HCT116 (cell line): ENCODE data around the gene SMYD3. TPM values are rescaled to one million over a fixed set of nuclear protein-coding genes. Genes with fewer than 3 reads are reported as not detected.

Experiments used
- ATAC-seq: fragments of 200-7000 bp; cut with Tn5 transposase; 2 replicates; pipeline ENCODE4 v1.9.1; 2020; ENCODE audit warnings: mild to moderate bottlenecking, moderate library complexity
- BruUV-seq: library from RNA; stranded (reverse); fragments of 400-500 nt; replicated peaks from 2 replicates; lab custom pipeline; 2021; lab: Mats Ljungman, UMichigan
- CTCF ChIA-PET: fragments of 300-600 bp; sonication (Branson Sonifier 250); formaldehyde crosslinking; loops from one replicate; lab custom pipeline; 2021; ENCODE audit warnings: antibody characterized with exemption; lab: Charles Lee
- POLR2A ChIA-PET: fragments of 300-600, 350-600 bp; sonication (Branson Sonifier 250); formaldehyde crosslinking; loops from one replicate; lab custom pipeline; 2021; ENCODE audit warnings: antibody characterized with exemption; lab: Charles Lee
- RAD21 ChIA-PET, 2 experiments: fragments of 300-600 bp; sonication (Branson Sonifier 250); formaldehyde crosslinking; loops; one replicate each; lab custom pipeline; 2023; ENCODE audit warnings: low total read pairs in 2 of 2; ENCODE audit not compliant: uncharacterized antibody in 2 of 2, unreplicated experiment in 2 of 2, low non-redundant PET in 1 of 2; lab: Charles Lee
- DNase-seq: peaks from one replicate; pipeline ENCODE4 v3.0.0-alpha.2; 2010; ENCODE audit warnings: low read depth, low spot score
- H2AFZ ChIP-seq: fragments of 200-600 bp; shearing (Covaris generic), sonication (generic); 2 replicates; pipeline ENCODE4 v1.6.1; 2017; ENCODE audit warnings: low read depth, mixed run types, mixed read lengths, antibody characterized with exemption, low read length; ENCODE audit not compliant: poor library complexity, severe bottlenecking
- H3K27ac ChIP-seq: 2 replicates; pipeline ENCODE4 v1.5.1; 2012; ENCODE audit warnings: low read depth, low read length
- H3K27me3 ChIP-seq: fragments of 200-600 bp; sonication (generic); 2 replicates; pipeline ENCODE4 v1.6.1; 2016; ENCODE audit warnings: mixed run types, low read length, mixed read lengths; ENCODE audit not compliant: insufficient read depth
- H3K36me3 ChIP-seq, 2 experiments: fragments of 200-500 bp in 1 of 2; fragments of 200-600 bp in 1 of 2; sonication (Bioruptor generic) in 1 of 2; sonication (generic) in 1 of 2; 2 replicates each; pipeline versions ENCODE4 v1.5.1 to v1.6.1; 2014 to 2016; ENCODE audit warnings: low read length in 2 of 2, inconsistent platforms in 1 of 2, mixed read lengths in 1 of 2, mixed run types in 1 of 2; ENCODE audit not compliant: insufficient read depth in 2 of 2, control insufficient read depth in 1 of 2
- H3K4me1 ChIP-seq, 2 experiments: fragments of 200-600 bp in 1 of 2; sonication (generic) in 1 of 2; 2 replicates each; pipeline versions ENCODE4 v1.5.1 to v1.6.1; 2012 to 2017; ENCODE audit warnings: low read length in 2 of 2, inconsistent platforms in 1 of 2, mild to moderate bottlenecking in 1 of 2, mixed read lengths in 1 of 2, mixed run types in 1 of 2, moderate library complexity in 1 of 2; ENCODE audit not compliant: insufficient read depth in 2 of 2, control insufficient read depth in 1 of 2
- H3K4me2 ChIP-seq: fragments of 200-600 bp; sonication (generic); 2 replicates; pipeline ENCODE4 v1.6.1; 2017; ENCODE audit warnings: mixed run types, low read length, mixed read lengths
- H3K4me3 ChIP-seq, 2 experiments: fragments of 200-600 bp in 1 of 2; sonication (generic) in 1 of 2; replicated peaks in 1 of 2; 2 replicates each; pipeline ENCODE4 v1.5.1; 2011 to 2016; ENCODE audit warnings: low read length in 2 of 2, control low read depth in 1 of 2, low read depth in 1 of 2, mild to moderate bottlenecking in 1 of 2, mixed read lengths in 1 of 2, mixed run types in 1 of 2
- H3K79me2 ChIP-seq: fragments of 200-600 bp; sonication (generic); 2 replicates; pipeline ENCODE4 v1.6.1; 2017; ENCODE audit warnings: mild to moderate bottlenecking, mixed run types, low read length, moderate library complexity, mixed read lengths; ENCODE audit not compliant: insufficient read depth
- H3K9ac ChIP-seq: fragments of 200-600 bp; sonication (generic); 2 replicates; pipeline ENCODE4 v1.6.1; 2016; ENCODE audit warnings: low read length, mixed read lengths
- H3K9me2 ChIP-seq: fragments of 200-600 bp; sonication (generic), shearing (Covaris generic); 2 replicates; pipeline ENCODE4 v1.6.1; 2017; ENCODE audit warnings: mixed run types, mild to moderate bottlenecking, moderate library complexity; ENCODE audit not compliant: insufficient read depth
- H3K9me3 ChIP-seq, 2 experiments: fragments of 200-500 bp in 1 of 2; fragments of 200-600 bp in 1 of 2; sonication (Bioruptor generic) in 1 of 2; sonication (generic) in 1 of 2; 2 replicates each; pipeline ENCODE4 v1.6.1; 2014 to 2017; ENCODE audit warnings: low read length in 2 of 2, mixed read lengths in 2 of 2, inconsistent platforms in 1 of 2, low read depth in 1 of 2, mild to moderate bottlenecking in 1 of 2, mixed run types in 1 of 2, moderate library complexity in 1 of 2; ENCODE audit not compliant: control insufficient read depth in 1 of 2, insufficient read depth in 1 of 2
- H4K20me1 ChIP-seq: fragments of 200-600 bp; sonication (generic), shearing (Covaris generic); 2 replicates; pipeline ENCODE4 v1.6.1; 2017; ENCODE audit warnings: mixed run types, mild to moderate bottlenecking, moderate library complexity; ENCODE audit not compliant: insufficient read depth
- ELF1 ChIP-seq: IDR thresholded peaks from 2 replicates; pipeline ENCODE4 v1.6.1; 2012; ENCODE audit warnings: low read depth, borderline replicate concordance
- EZH2phosphoT487 ChIP-seq: fragments of 200-600 bp; IDR thresholded peaks from 2 replicates; pipeline ENCODE4 v1.6.1; 2018; ENCODE audit warnings: antibody characterized with exemption, borderline replicate concordance
- JUND ChIP-seq: IDR thresholded peaks from 2 replicates; pipeline ENCODE4 v1.6.1; 2012
- RAD21 ChIP-seq: IDR thresholded peaks from 2 replicates; pipeline ENCODE4 v1.6.1; 2012; ENCODE audit warnings: low read depth, mild to moderate bottlenecking
- REST ChIP-seq: IDR thresholded peaks from 2 replicates; pipeline ENCODE4 v1.6.1; 2012; ENCODE audit warnings: low read depth
- SP1 ChIP-seq: IDR thresholded peaks from 2 replicates; pipeline ENCODE4 v1.6.1; 2012; ENCODE audit warnings: low read depth
- SRF ChIP-seq: IDR thresholded peaks from 2 replicates; pipeline ENCODE4 v1.6.1; 2012; ENCODE audit warnings: low read depth
- TCF7L2 ChIP-seq: IDR thresholded peaks from 2 replicates; pipeline ENCODE4 v1.7.0; 2011; ENCODE audit warnings: borderline replicate concordance, inconsistent platforms; ENCODE audit not compliant: insufficient read depth, insufficient read length; ENCODE audit errors: extremely low read depth
- YY1 ChIP-seq: IDR thresholded peaks from 2 replicates; pipeline ENCODE4 v1.6.1; 2011; ENCODE audit warnings: low read length, low read depth, moderate library complexity, mild to moderate bottlenecking; ENCODE audit not compliant: insufficient replicate concordance; ENCODE audit errors: extremely low read depth
- ZBTB33 ChIP-seq: IDR thresholded peaks from 2 replicates; pipeline ENCODE4 v1.6.1; 2011; ENCODE audit warnings: mild to moderate bottlenecking, low read length, moderate library complexity; ENCODE audit not compliant: insufficient replicate concordance; ENCODE audit errors: extremely low read depth
- ZFX ChIP-seq: fragments of 450-650 bp; IDR thresholded peaks from 2 replicates; pipeline ENCODE4 v1.6.1; 2017
- intact Hi-C: fragments of 100-400 bp; cut with micrococcal nuclease; formaldehyde crosslinking; loops from 2 replicates; pipeline ENCODE4 v1.10.0; 2022
- total RNA-seq: library from RNA; stranded (reverse); gene quantifications from one replicate; pipeline ENCODE4 v1.2.1, GENCODE V29; 2021; ENCODE audit not compliant: unreplicated experiment
- TF ChIP-seq, protein P1 (sequence below), 3 experiments: fragments of 200-600 bp in 1 of 3; sonication (generic) in 1 of 3; IDR thresholded peaks in 2 of 3; conservative IDR thresholded peaks in 1 of 3; 2 replicates each; pipeline ENCODE4 v1.5.1; 2012 to 2017; ENCODE audit warnings: low read depth in 2 of 3, low read length in 2 of 3, antibody characterized with exemption in 1 of 3, borderline replicate concordance in 1 of 3, control low read depth in 1 of 3, mild to moderate bottlenecking in 1 of 3, mixed read lengths in 1 of 3, mixed run types in 1 of 3, moderate library complexity in 1 of 3; ENCODE audit not compliant: insufficient read depth in 1 of 3

SMYD3 gene
- total RNA-seq, 1 experiment from 2014 or later, result 33.6 TPM

DNA sequence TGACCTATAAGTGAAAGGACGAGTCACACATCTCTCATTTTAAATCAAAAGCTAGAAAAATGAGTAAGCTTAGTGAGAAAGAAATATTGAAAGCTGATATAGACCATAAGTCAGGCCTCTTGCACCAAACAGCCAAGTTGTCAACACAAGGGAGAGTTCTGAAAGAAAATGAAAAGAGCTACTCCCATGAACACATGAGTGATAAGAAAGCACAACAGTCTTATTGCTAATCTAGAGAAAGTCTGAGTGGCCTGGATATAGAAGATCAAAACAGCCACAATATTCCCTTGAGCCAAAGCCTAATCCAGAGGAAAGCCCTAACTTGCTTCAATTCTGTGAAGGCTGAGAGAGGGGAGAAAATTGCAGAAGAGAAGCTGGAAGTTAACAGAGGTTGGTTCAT is 175.0 kb downstream of the SMYD3 start:
- no peaks in the 10 kb centered on the region for H3K27me3 ChIP-seq
- no TSS peak for BruUV-seq
- DNase-seq (no peak), ATAC-seq (no peak)
- H3K27ac ChIP-seq, result no peak overlapping the region
- H3K9ac ChIP-seq, result no peak overlapping the region
- H2AFZ ChIP-seq, result no peak overlapping the region
- H3K4me1 ChIP-seq, result no peaks in the 10 kb centered on the region
- ChIA-PET POLR2A (no interaction called here), RAD21 (no interaction called here), CTCF (no interaction called here)
- TF ChIP-seq RAD21 (no peak), REST (no peak), JUND (no peak), SRF (no peak)
- H3K4me3 ChIP-seq, result no peak overlapping the region
- H4K20me1 ChIP-seq, result no peaks in the 10 kb centered on the region
- no peaks in the 10 kb centered on the region for H3K36me3 ChIP-seq
- intact Hi-C loops, result no loop called here
- H3K9me3 ChIP-seq, result no peaks in the 10 kb centered on the region
- H3K9me2 ChIP-seq, result no peaks in the 10 kb centered on the region
- no peaks in the 10 kb centered on the region for H3K79me2 ChIP-seq
- H3K4me2 ChIP-seq, result no peak overlapping the region

DNA sequence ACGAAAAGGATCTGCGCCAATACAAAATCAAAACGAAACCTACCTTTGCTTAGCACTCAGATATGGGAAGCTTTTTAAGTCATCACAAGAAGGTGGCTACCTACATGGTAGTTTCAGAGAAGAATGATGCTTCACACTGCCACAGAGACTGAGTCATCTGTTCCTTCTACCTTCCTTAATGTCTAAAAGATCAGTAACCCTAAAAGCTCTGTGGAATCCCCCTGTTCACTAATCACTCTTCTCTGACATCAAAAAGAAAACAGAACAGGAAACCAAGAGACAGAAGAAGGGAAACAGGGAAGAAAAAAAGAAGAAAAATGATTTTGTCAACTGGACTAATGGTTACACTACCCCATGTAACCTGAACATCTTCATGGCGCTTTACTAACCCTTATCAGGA is 177.2 kb downstream of the SMYD3 start:
- Histone ChIP-seq H3K4me2 (no peak overlapping the region), H2AFZ (no peak overlapping the region), H3K4me1 (no peaks in the 10 kb centered on the region), H3K9ac (no peak overlapping the region), H3K4me3 (no peak overlapping the region), H3K79me2 (no peaks in the 10 kb centered on the region), H3K9me3 (no peaks in the 10 kb centered on the region), H3K27ac (no peak overlapping the region), H3K27me3 (no peaks in the 10 kb centered on the region), H3K36me3 (no peaks in the 10 kb centered on the region), H3K9me2 (no peaks in the 10 kb centered on the region), H4K20me1 (no peaks in the 10 kb centered on the region)
- POLR2A ChIA-PET, result no interaction called here
- CTCF ChIA-PET, result no interaction called here
- RAD21 ChIA-PET, result no interaction called here
- BruUV-seq, result no TSS peak
- DNase-seq, result no peak
- ATAC-seq, result no peak
- intact Hi-C loops, result no loop called here
- TF ChIP-seq ELF1 (no peak), SRF (no peak), EZH2phosphoT487 (no peak), SP1 (no peak), ZBTB33 (no peak), TCF7L2 (no peak), YY1 (no peak), ZFX (no peak)
- TF ChIP-seq, protein P1, sequence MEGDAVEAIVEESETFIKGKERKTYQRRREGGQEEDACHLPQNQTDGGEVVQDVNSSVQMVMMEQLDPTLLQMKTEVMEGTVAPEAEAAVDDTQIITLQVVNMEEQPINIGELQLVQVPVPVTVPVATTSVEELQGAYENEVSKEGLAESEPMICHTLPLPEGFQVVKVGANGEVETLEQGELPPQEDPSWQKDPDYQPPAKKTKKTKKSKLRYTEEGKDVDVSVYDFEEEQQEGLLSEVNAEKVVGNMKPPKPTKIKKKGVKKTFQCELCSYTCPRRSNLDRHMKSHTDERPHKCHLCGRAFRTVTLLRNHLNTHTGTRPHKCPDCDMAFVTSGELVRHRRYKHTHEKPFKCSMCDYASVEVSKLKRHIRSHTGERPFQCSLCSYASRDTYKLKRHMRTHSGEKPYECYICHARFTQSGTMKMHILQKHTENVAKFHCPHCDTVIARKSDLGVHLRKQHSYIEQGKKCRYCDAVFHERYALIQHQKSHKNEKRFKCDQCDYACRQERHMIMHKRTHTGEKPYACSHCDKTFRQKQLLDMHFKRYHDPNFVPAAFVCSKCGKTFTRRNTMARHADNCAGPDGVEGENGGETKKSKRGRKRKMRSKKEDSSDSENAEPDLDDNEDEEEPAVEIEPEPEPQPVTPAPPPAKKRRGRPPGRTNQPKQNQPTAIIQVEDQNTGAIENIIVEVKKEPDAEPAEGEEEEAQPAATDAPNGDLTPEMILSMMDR (IDR thresholded peaks at IDR 0.05 in 2 of 3, conservative IDR thresholded peaks at IDR 0.05 in 1 of 3; ENCODE audit: borderline replicate concordance in 1 of 3, insufficient read depth in 1 of 3, low read depth in 2 of 3, low read length in 2 of 3), result no peak
